Astrocyte (in vitro differentiated cells and primary cell): ENCODE data around the gene CEP68.

ENCODE experiments used
- EZH2 ChIP-seq: IDR thresholded peaks from 2 replicates; pipeline ENCODE4 v1.6.1; 2012; ENCODE audit warnings: mild to moderate bottlenecking, low read length, inconsistent platforms; ENCODE audit not compliant: insufficient read depth
- TF ChIP-seq, protein P1 (sequence below): IDR thresholded peaks from 2 replicates; pipeline ENCODE4 v1.5.1; 2011; ENCODE audit warnings: low read depth, mild to moderate bottlenecking, inconsistent platforms, low read length, moderate library complexity; ENCODE audit not compliant: insufficient read depth

DNA sequence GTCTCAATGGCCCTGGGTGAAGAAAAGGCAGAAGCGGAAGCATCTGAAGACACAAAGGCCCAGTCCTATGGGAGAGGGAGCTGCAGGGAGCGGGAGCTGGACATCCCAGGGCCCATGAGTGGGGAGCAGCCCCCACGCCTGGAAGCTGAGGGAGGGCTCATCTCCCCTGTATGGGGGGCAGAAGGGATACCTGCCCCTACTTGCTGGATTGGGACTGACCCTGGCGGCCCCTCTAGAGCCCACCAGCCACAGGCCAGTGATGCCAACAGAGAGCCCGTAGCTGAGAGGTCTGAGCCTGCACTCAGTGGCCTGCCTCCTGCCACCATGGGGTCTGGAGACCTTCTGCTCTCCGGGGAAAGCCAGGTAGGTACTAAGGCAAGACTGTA lies 13.2 kb downstream of the CEP68 start:
- no peak for TF ChIP-seq EZH2
- TF ChIP-seq, protein P1, sequence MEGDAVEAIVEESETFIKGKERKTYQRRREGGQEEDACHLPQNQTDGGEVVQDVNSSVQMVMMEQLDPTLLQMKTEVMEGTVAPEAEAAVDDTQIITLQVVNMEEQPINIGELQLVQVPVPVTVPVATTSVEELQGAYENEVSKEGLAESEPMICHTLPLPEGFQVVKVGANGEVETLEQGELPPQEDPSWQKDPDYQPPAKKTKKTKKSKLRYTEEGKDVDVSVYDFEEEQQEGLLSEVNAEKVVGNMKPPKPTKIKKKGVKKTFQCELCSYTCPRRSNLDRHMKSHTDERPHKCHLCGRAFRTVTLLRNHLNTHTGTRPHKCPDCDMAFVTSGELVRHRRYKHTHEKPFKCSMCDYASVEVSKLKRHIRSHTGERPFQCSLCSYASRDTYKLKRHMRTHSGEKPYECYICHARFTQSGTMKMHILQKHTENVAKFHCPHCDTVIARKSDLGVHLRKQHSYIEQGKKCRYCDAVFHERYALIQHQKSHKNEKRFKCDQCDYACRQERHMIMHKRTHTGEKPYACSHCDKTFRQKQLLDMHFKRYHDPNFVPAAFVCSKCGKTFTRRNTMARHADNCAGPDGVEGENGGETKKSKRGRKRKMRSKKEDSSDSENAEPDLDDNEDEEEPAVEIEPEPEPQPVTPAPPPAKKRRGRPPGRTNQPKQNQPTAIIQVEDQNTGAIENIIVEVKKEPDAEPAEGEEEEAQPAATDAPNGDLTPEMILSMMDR, result no peak
